ENCODE data around the gene SKAP1. TPM values are rescaled to one million over a fixed set of nuclear protein-coding genes. Genes with fewer than 3 reads are reported as not detected.
A peak's percentile ranks its signal among the peaks of the same experiment; 100 is the strongest.

Gene SKAP1
- total RNA-seq, 2 experiments from 2014 or later, result 1.2 TPM; not detected in 1

DNA sequence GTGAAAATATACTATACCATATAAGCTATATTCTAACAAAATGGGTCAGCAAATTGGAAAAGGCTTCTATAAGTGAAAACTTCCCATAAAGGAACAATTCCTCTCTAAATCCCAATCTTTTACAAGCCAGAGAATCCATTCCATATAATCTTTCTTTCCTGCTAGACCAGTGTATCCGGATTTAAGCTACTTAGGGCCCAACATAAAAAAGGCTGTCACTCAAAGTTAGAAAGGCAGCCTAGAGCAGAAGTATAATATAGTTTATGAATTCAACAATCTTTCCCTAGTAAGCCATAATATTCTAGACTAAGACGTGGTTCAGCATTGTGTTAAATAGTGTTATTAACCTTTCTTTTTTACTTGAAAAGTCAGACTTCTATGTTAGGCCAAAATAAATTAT lies 93.0 kb downstream of the SKAP1 start:
- TF ChIP-seq EZH2phosphoT487 (IDR thresholded peaks at IDR 0.05; ENCODE audit: borderline replicate concordance, low read depth, low read length) (no peak), CTCF (conservative IDR thresholded peaks at IDR 0.05; ENCODE audit: low read length) (no peak)

DNA sequence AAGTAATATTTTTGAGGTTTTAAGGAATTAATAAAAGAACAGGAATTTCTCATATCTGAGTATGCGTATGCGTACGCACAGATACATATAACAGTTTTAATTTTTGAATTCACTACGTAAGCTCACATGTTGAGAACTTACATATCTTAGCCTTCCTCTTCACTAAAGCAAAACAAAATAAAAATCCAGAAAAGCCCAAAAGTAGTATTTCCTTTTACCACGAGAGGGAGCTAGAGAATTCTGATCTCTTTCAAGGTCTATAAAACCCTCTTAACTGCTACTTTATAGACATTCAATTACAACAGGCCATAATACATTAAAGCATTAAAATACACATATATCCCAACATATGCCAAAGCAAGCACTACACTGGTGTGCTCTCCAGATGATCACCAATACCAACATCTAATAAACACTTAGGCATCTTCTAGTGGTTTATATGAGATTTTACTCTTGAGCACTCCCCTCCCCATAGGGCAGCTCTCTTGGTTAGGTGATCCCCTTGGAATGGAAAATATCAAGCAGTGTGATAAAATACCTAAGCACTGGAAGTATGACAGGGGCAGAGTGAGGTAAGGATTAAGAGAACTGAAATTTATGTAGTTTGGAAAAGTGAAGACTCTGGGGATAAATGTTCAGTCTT lies 94.0 kb downstream of the SKAP1 start:
- no peak overlapping the region for H2AFZ ChIP-seq (ENCODE audit: low read length)
- no peaks in the 10 kb centered on the region for H3K9me2 ChIP-seq (ENCODE audit: insufficient read depth, low read length)
- H3K27ac ChIP-seq (ENCODE audit: low read depth, low read length, poor library complexity, severe bottlenecking), result no peak overlapping the region
- no peak for TF ChIP-seq EZH2phosphoT487 (IDR thresholded peaks at IDR 0.05; ENCODE audit: borderline replicate concordance, low read depth, low read length)
- peak; percentile 97 for TF ChIP-seq CTCF (conservative IDR thresholded peaks at IDR 0.05; ENCODE audit: low read length)
- no peaks in the 10 kb centered on the region for H3K79me2 ChIP-seq (ENCODE audit: insufficient read depth, low read depth, low read length)
- H3K4me3 ChIP-seq (ENCODE audit: low read depth, low read length, poor library complexity, severe bottlenecking), result no peak overlapping the region
- no peaks in the 10 kb centered on the region for H3K9me3 ChIP-seq (ENCODE audit: low read length)
- H3K4me1 ChIP-seq (ENCODE audit: insufficient read depth, low read length, poor library complexity, severe bottlenecking), result no peaks in the 10 kb centered on the region
- H3K36me3 ChIP-seq (ENCODE audit: insufficient read depth, low read length), result no peaks in the 10 kb centered on the region
- ChIA-PET CTCF (ENCODE audit: unreplicated experiment) (interaction anchor here (0.6 kb wide), 1 partner anchor 1171 kb away, joined by 3 read pairs; no protein-coding TSS in a partner anchor), POLR2A (no interaction called here)
- peak; percentile 71 for DNase-seq (ENCODE audit: low spot score)
- intact Hi-C loops (cut with micrococcal nuclease; ENCODE audit: unreplicated experiment), result loop anchor here (1.0 kb wide), 1 partner anchor 258 kb away; no protein-coding TSS in a partner anchor
- BruUV-seq (replicated peaks), result no TSS peak
- no peak overlapping the region for H3K4me2 ChIP-seq (ENCODE audit: low read length)
- no peaks in the 10 kb centered on the region for H4K20me1 ChIP-seq (ENCODE audit: insufficient read depth, low read length)

More for the DNA sequence above, 93.0 kb downstream of the SKAP1 start:
- Histone ChIP-seq H3K9me3 (ENCODE audit: low read length) (no peaks in the 10 kb centered on the region), H4K20me1 (ENCODE audit: insufficient read depth, low read length) (no peaks in the 10 kb centered on the region), H3K27ac (ENCODE audit: low read depth, low read length, poor library complexity, severe bottlenecking) (no peak overlapping the region), H3K9me2 (ENCODE audit: insufficient read depth, low read length) (no peaks in the 10 kb centered on the region), H3K79me2 (ENCODE audit: insufficient read depth, low read depth, low read length) (no peaks in the 10 kb centered on the region), H2AFZ (ENCODE audit: low read length) (no peak overlapping the region), H3K4me2 (ENCODE audit: low read length) (no peak overlapping the region), H3K4me1 (ENCODE audit: insufficient read depth, low read length, poor library complexity, severe bottlenecking) (no peaks in the 10 kb centered on the region), H3K4me3 (ENCODE audit: low read depth, low read length, poor library complexity, severe bottlenecking) (no peak overlapping the region), H3K36me3 (ENCODE audit: insufficient read depth, low read length) (no peaks in the 10 kb centered on the region)
- BruUV-seq (replicated peaks), result no TSS peak
- ChIA-PET CTCF (ENCODE audit: unreplicated experiment) (no interaction called here), POLR2A (no interaction called here)
- no peak for DNase-seq (ENCODE audit: low spot score)
- intact Hi-C loops (cut with micrococcal nuclease; ENCODE audit: unreplicated experiment), result loop anchor here (1.0 kb wide), 1 partner anchor 257 kb away; no protein-coding TSS in a partner anchor

GRCh38 chr17:48335146-48335784 lies 94.7 kb downstream of the SKAP1 start:
- Histone ChIP-seq H2AFZ (ENCODE audit: low read length) (no peak overlapping the region), H3K9me3 (ENCODE audit: low read length) (no peaks in the 10 kb centered on the region), H3K36me3 (ENCODE audit: insufficient read depth, low read length) (no peaks in the 10 kb centered on the region), H3K4me2 (ENCODE audit: low read length) (no peak overlapping the region), H3K4me3 (ENCODE audit: low read depth, low read length, poor library complexity, severe bottlenecking) (no peak overlapping the region), H3K79me2 (ENCODE audit: insufficient read depth, low read depth, low read length) (no peaks in the 10 kb centered on the region), H3K27ac (ENCODE audit: low read depth, low read length, poor library complexity, severe bottlenecking) (no peak overlapping the region), H3K4me1 (ENCODE audit: insufficient read depth, low read length, poor library complexity, severe bottlenecking) (no peaks in the 10 kb centered on the region), H4K20me1 (ENCODE audit: insufficient read depth, low read length) (no peaks in the 10 kb centered on the region), H3K9me2 (ENCODE audit: insufficient read depth, low read length) (no peaks in the 10 kb centered on the region)
- CTCF ChIA-PET (ENCODE audit: unreplicated experiment), result interaction anchor here (0.6 kb wide), 1 partner anchor 1172 kb away, joined by 3 read pairs; no protein-coding TSS in a partner anchor
- POLR2A ChIA-PET, result interaction anchor here (0.6 kb wide), 2 partner anchors 256 to 395 kb away, joined by 3 read pairs; no protein-coding TSS in a partner anchor
- intact Hi-C loops (cut with micrococcal nuclease; ENCODE audit: unreplicated experiment), result no loop called here
- BruUV-seq (replicated peaks), result no TSS peak
- no peak for DNase-seq (ENCODE audit: low spot score)
- TF ChIP-seq CTCF (conservative IDR thresholded peaks at IDR 0.05; ENCODE audit: low read length) (no peak), EZH2phosphoT487 (IDR thresholded peaks at IDR 0.05; ENCODE audit: borderline replicate concordance, low read depth, low read length) (no peak)

All from OCI-LY7 (cell line).